D721Med (cell line): ENCODE results near the gene CBR1.
A peak's percentile ranks its signal among the peaks of the same experiment; 100 is the strongest.

Source experiments
- DNase-seq: peaks from one replicate; pipeline ENCODE4 v3.0.0; 2011; ENCODE audit warnings: low spot score; ENCODE audit not compliant: insufficient read length
- FAIRE-seq: peaks from 2 replicates; lab custom pipeline; 2011; peaks lifted over from hg19 to GRCh38; lab: Jason Lieb, UNC
- TF ChIP-seq, protein P1 (sequence below): IDR thresholded peaks from 2 replicates; pipeline ENCODE4 v1.5.1; 2012; ENCODE audit warnings: mild to moderate bottlenecking, control low read depth; ENCODE audit not compliant: insufficient read depth; ENCODE audit errors: missing control alignments

The CBR1 gene

DNA sequence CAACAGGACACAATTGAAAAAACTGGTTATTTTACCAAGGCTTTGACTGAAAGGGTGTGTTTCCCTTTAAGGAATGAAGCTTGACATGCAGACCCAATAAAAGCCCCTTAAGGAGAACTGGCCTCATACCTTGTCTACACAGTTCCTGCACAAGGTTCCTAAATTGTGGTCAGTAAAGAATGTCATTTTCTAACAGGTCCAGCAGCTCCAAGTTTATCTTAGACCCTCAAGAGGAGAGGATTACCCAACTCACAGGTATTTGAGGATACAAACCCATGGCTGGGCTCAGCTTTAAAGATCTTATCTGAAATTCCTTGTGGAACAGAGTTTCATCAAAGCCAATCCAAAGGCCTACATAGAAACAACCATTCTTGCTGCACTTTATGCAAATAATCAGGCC is 33.6 kb downstream of the CBR1 start:
- TF ChIP-seq, protein P1, sequence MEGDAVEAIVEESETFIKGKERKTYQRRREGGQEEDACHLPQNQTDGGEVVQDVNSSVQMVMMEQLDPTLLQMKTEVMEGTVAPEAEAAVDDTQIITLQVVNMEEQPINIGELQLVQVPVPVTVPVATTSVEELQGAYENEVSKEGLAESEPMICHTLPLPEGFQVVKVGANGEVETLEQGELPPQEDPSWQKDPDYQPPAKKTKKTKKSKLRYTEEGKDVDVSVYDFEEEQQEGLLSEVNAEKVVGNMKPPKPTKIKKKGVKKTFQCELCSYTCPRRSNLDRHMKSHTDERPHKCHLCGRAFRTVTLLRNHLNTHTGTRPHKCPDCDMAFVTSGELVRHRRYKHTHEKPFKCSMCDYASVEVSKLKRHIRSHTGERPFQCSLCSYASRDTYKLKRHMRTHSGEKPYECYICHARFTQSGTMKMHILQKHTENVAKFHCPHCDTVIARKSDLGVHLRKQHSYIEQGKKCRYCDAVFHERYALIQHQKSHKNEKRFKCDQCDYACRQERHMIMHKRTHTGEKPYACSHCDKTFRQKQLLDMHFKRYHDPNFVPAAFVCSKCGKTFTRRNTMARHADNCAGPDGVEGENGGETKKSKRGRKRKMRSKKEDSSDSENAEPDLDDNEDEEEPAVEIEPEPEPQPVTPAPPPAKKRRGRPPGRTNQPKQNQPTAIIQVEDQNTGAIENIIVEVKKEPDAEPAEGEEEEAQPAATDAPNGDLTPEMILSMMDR, result no peak
- DNase-seq (no peak), FAIRE-seq (no peak)

DNA sequence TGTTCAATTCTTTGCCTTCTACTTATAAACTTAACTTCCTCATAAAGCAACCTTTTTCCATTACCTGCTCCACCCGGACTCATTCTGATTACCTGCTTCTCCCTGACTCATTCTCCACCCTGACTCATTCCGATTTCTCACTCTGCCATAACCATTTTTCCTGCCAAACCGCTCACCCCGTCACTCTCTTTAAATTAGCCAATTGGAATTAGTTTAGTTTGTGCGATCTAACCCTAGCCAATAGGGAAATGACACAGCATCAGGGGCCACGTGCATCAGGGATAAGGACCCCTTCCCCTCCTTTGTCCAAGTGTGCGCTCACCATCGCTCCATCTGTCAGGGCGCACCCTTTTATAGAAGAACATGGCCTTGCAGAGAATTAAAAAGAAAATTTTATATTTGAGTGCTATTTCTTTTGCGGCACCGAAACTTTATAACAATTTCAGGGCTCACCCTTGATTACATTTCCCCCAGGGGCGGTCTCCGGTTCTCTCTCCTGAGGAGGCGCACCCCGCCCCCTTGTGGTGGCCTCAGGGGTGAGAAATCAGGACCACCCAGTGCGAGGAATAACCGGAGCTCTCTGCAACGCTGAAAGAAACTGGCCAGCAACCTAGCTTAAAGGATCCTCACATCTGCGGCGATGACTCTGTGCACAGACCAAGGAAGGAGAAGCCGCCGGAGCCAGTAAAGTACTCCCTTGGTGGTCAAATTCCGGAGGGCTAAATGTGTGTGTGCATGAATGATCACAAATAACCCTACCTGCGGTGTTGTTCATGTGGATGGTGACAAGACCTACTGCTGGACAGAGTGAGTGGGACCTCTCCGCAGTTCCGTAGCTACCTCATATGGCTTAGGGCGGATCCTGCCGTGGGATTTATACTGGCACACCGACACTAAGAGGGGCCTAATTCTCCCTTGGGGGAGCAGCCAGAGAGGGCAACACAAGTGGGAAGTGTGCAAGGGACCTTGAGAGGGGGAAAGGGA is 34.8 kb downstream of the CBR1 start:
- FAIRE-seq, result no peak
- DNase-seq, result no peak
- TF ChIP-seq, protein P1, result peak; percentile 34

DNA sequence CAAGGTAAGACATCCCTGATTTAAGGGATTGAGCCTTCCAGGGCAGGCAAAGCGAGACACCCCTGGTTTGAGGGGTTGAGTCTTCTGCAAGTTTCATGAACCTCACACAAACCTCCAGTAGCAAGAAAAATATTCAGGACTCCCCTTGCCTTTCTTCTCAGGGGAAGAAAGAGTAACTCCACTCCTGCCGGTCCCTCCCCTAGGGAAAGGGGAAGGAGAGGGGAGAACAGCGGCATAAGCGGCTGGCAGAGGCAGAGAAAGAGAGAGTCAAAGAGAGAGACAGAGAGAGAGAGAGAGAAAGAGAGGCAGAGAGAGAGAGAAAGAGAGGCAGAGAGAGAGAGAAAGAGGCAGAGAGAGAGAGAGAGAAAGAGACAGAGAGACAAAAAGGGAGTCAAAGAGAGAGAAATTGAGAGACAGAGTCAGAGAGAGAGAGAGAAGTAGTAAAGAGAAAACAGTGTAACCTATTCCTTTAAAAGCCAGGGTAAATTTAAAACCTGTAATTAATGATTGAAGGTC is 35.6 kb downstream of the CBR1 start:
- DNase-seq (no peak), FAIRE-seq (no peak)
- TF ChIP-seq, protein P1, result no peak

DNA sequence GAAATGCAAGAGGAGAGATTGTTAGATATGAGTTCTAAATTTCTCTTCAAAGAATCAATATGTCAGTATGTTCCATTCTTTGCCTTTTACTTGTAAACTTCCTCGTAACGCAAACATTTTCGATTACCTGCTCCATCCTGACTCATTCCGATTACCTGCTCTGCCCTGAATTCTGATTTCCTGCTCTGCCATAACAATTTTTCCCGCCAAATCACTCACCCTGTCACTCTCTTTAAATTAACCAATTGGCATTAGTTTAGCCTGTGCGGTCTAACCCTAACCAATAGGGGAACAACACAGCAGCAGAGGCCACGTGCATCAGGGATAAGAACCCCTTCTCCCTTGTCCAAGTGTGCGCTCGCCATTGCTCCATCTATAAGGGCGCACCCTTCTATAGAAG is 40.0 kb downstream of the CBR1 start:
- DNase-seq (no peak), FAIRE-seq (no peak)
- TF ChIP-seq, protein P1, result no peak

DNA sequence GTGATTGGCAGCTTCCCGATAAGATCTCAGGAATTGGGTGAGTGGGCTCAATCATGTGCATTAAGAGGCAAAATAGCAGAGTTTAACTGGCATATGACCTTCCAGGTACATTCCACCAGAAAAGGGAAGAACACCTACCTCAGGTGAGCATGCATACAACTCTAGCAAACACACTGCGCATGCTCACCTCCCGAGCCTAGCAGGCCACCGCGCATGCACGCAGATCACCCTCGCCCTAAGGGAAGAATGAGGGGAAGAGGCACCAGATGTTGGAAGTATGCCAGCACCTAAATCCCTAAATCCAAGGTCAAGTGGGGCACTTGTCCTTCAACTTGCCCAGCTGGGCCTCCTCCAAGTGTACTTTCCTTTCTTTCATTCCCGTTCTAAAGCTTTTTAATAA is 41.4 kb downstream of the CBR1 start:
- DNase-seq (no peak), FAIRE-seq (no peak)
- TF ChIP-seq, protein P1, result no peak

DNA sequence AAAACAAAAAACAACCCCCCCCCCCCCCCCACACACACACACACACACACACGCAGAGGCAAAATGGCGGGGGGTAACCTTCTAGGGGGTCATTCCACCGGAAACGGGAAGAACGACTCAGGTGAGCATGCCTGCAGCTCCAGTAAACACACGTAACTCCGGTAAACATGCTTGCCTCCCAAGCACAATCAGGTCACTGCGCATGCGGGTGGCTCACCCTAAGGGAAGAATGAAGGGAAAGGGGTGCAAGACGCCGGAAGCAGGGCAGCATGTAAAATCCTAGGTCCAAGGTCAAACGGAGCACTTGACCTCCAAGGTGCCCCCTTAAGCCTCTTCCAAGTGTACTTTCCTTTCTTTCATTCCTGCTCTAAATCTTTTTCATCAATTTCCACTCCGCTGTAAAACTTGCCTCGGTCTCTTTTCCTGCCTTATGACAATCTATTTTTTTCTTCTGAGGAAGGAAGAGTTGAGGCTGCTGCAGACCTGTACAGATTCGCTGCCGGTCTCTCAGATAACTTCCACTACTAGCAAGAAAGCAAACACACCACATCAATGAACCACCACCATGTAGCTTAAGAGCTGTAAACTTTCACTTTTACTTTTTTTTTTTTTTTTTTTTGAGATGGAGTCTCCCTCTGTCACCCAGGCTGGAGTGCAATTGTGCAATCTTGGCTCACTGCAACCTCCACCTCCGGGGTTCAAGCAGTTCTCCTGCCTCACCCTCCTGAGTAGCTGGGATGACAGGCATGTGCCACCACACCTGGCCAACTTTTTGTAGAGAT is 44.0 kb downstream of the CBR1 start:
- DNase-seq (no peak), FAIRE-seq (no peak)
- TF ChIP-seq, protein P1, result no peak
